HG02763 (cell line): ENCODE measurements around the gene MCU.
"Not testable (repeated sequence)": the region's sequence is repeated elsewhere in the genome, so short reads cannot be mapped to it uniquely, and the experiment has no call there.

Experiments used
- ATAC-seq: cut with Tn5 transposase; IDR thresholded peaks from one replicate; pipeline ENCODE4 v1.9.1; 2021; ENCODE audit warnings: mild to moderate bottlenecking, moderate library complexity; ENCODE audit not compliant: unreplicated experiment

MCU gene

GRCh38 chr10:72758930-72759329 lies 67.0 kb downstream of the MCU start:
- not testable (repeated sequence) for ATAC-seq

- ATAC-seq = no peak
Observed at GRCh38 chr10:72759584-72759983, 67.6 kb downstream of the MCU start.

GRCh38 chr10:72761498-72761897 lies 69.6 kb downstream of the MCU start:
- ATAC-seq = no peak

GRCh38 chr10:72762042-72762441 lies 70.1 kb downstream of the MCU start:
- ATAC-seq = no peak

GRCh38 chr10:72763201-72763600 lies 71.3 kb downstream of the MCU start:
- no peak for ATAC-seq

- no peak for ATAC-seq
Observed at GRCh38 chr10:72764151-72764550, 72.2 kb downstream of the MCU start.

GRCh38 chr10:72765051-72765745 lies 73.3 kb downstream of the MCU start:
- ATAC-seq = no peak

- ATAC-seq = not testable (repeated sequence)
Observed at GRCh38 chr10:72771195-72771594, 79.3 kb downstream of the MCU start.

GRCh38 chr10:72772031-72772430 lies 80.1 kb downstream of the MCU start:
- ATAC-seq = no peak

- no peak for ATAC-seq
Observed at GRCh38 chr10:72779874-72780273, 87.9 kb downstream of the MCU start.

GRCh38 chr10:72782649-72783330 lies 90.8 kb downstream of the MCU start:
- ATAC-seq = no peak

- no peak for ATAC-seq
Observed at GRCh38 chr10:72783410-72783833, 91.5 kb downstream of the MCU start.

- no peak for ATAC-seq
Observed at GRCh38 chr10:72784551-72785351, 92.8 kb downstream of the MCU start.

GRCh38 chr10:72785409-72785808 lies 93.5 kb downstream of the MCU start:
- no peak for ATAC-seq

- ATAC-seq = no peak
Observed at GRCh38 chr10:72790216-72790990, 98.5 kb downstream of the MCU start.

GRCh38 chr10:72792288-72792687 lies 100.3 kb downstream of the MCU start:
- ATAC-seq = no peak

GRCh38 chr10:72793752-72794151 lies 101.8 kb downstream of the MCU start:
- no peak for ATAC-seq

- no peak for ATAC-seq
Observed at GRCh38 chr10:72794260-72794659, 102.3 kb downstream of the MCU start.

- ATAC-seq = no peak
Observed at GRCh38 chr10:72796042-72796441, 104.1 kb downstream of the MCU start.

GRCh38 chr10:72796538-72796937 lies 104.6 kb downstream of the MCU start:
- ATAC-seq = no peak
